K562 (cell line): ENCODE measurements around the gene GTF3C6. TPM values are rescaled to one million over a fixed set of nuclear protein-coding genes. Genes with fewer than 3 reads are reported as not detected.

ENCODE experiments used
- ATAC-seq: fragments of 200-7000 bp; cut with Tn5 transposase; 3 replicates; pipeline ENCODE4 v1.9.1; 2020; ENCODE audit warnings: moderate library complexity
- BruUV-seq: library from RNA; stranded (reverse); fragments of 400-500 nt; replicated peaks from 2 replicates; lab custom pipeline; 2021; lab: Mats Ljungman, UMichigan
- CTCF ChIA-PET: fragments of 300-600 bp; formaldehyde crosslinking; extraction: SDS; loops from one replicate; lab custom pipeline; 2021; ENCODE audit warnings: low intra/inter-chr PET ratio; lab: Yijun Ruan, JAX
- POLR2A ChIA-PET: fragments of 300-600, 350-650 bp; sonication (Branson Sonifier 250); formaldehyde crosslinking; extraction: SDS; loops from one replicate; lab custom pipeline; 2021; ENCODE audit warnings: antibody characterized with exemption, inconsistent platforms; lab: Yijun Ruan, JAX
- DNase-seq, 4 experiments: peaks; one replicate each; pipeline versions ENCODE4 v3.0.0 to v3.0.0-alpha.2; 2011 to 2018; ENCODE audit warnings: low spot score in 3 of 4, mixed read lengths in 3 of 4; ENCODE audit errors: extremely low read depth in 1 of 4
- FAIRE-seq: peaks from 2 replicates; lab custom pipeline; 2011; peaks lifted over from hg19 to GRCh38; lab: Jason Lieb, UNC
- H2AFZ ChIP-seq: 2 replicates; pipeline ENCODE4 v1.6.0; 2011; ENCODE audit warnings: low read depth, low read length, control low read depth, inconsistent platforms
- H3K27ac ChIP-seq: fragments of 200-600 bp; 3 replicates; pipeline ENCODE4 v1.8.0; 2011; ENCODE audit warnings: low read depth, mild to moderate bottlenecking, control low read depth, inconsistent platforms, low read length, moderate library complexity, mixed read lengths; ENCODE audit errors: extremely low read depth
- H3K27me3 ChIP-seq, 2 experiments: fragments of 300-600 bp in 1 of 2; 2 replicates in 1 of 2; 3 replicates in 1 of 2; pipeline versions ENCODE4 v1.6.0 to v1.8.0; 2011; ENCODE audit warnings: inconsistent platforms in 2 of 2, low read length in 2 of 2, mild to moderate bottlenecking in 1 of 2, mixed read lengths in 1 of 2, moderate library complexity in 1 of 2; ENCODE audit not compliant: control insufficient read depth in 2 of 2, insufficient read depth in 2 of 2
- H3K36me3 ChIP-seq: fragments of 300-600 bp; 3 replicates; pipeline ENCODE4 v1.8.0; 2011; ENCODE audit warnings: mild to moderate bottlenecking, low read length, inconsistent platforms; ENCODE audit not compliant: control insufficient read depth, insufficient read depth
- H3K4me1 ChIP-seq, 2 experiments: fragments of 200-600 bp in 1 of 2; replicated peaks in 1 of 2; 2 replicates in 1 of 2; 3 replicates in 1 of 2; pipeline versions ENCODE4 v1.5.1 to v1.8.0; 2011; ENCODE audit warnings: inconsistent platforms in 2 of 2, low read length in 2 of 2, mild to moderate bottlenecking in 1 of 2, mixed read lengths in 1 of 2, moderate library complexity in 1 of 2; ENCODE audit not compliant: control insufficient read depth in 2 of 2, insufficient read depth in 2 of 2
- H3K4me2 ChIP-seq: 2 replicates; pipeline ENCODE4 v1.6.1; 2011; ENCODE audit warnings: low read length, control low read depth, inconsistent platforms, mixed read lengths; ENCODE audit not compliant: insufficient read depth
- H3K4me3 ChIP-seq: fragments of 200-600 bp; sonication (generic), shearing (Covaris generic); 2 replicates; pipeline ENCODE4 v1.5.1; 2016; ENCODE audit warnings: control low read depth, inconsistent platforms
- H3K79me2 ChIP-seq: fragments of 200-600 bp; 3 replicates; pipeline ENCODE4 v1.8.0; 2011; ENCODE audit warnings: low read length, inconsistent platforms; ENCODE audit not compliant: control insufficient read depth, insufficient read depth
- H3K9ac ChIP-seq, 2 experiments: 2 replicates each; pipeline versions ENCODE4 v1.6.0 to v1.6.1; 2011; ENCODE audit warnings: low read depth in 2 of 2, low read length in 2 of 2, control low read depth in 1 of 2, inconsistent platforms in 1 of 2, mild to moderate bottlenecking in 1 of 2, mixed read lengths in 1 of 2; ENCODE audit not compliant: insufficient read depth in 1 of 2
- H3K9me1 ChIP-seq: one replicate; pipeline ENCODE4 v1.6.0; 2011; ENCODE audit warnings: inconsistent platforms, mild to moderate bottlenecking, low read length, moderate library complexity; ENCODE audit not compliant: control insufficient read depth, insufficient read depth
- H3K9me3 ChIP-seq: replicated peaks from 2 replicates; pipeline ENCODE4 v1.5.1; 2011; ENCODE audit warnings: low read depth, low read length, inconsistent platforms; ENCODE audit not compliant: control insufficient read depth, insufficient read depth
- H4K20me1 ChIP-seq: replicated peaks from 2 replicates; pipeline ENCODE4 v1.6.1; 2011; ENCODE audit warnings: low read length, inconsistent platforms, mixed read lengths; ENCODE audit not compliant: control insufficient read depth, insufficient read depth
- ARID1B ChIP-seq: fragments of 450-650 bp; IDR thresholded peaks from 2 replicates; pipeline ENCODE4 v1.6.1; 2016; ENCODE audit warnings: antibody characterized with exemption, mild to moderate bottlenecking, inconsistent platforms
- C11orf30 ChIP-seq: fragments of 450-650 bp; IDR thresholded peaks from 2 replicates; pipeline ENCODE4 v1.6.1; 2016; ENCODE audit warnings: low read depth, mild to moderate bottlenecking
- CHCHD3 ChIP-seq: fragments of 250-450 bp; sonication (Bioruptor Pico); IDR thresholded peaks from 2 replicates; pipeline ENCODE4 v2.1.2; 2022; ENCODE audit warnings: mild to moderate bottlenecking
- CREM ChIP-seq: IDR thresholded peaks from 2 replicates; pipeline ENCODE4 v1.6.1; 2014; ENCODE audit warnings: antibody characterized with exemption, low read depth
- ELK3 ChIP-seq: fragments of 450-650 bp; formaldehyde crosslinking; IDR thresholded peaks from 2 replicates; pipeline ENCODE4 v1.4.0; 2020; ENCODE audit warnings: mild to moderate bottlenecking
- EP300 ChIP-seq: IDR thresholded peaks from 2 replicates; pipeline ENCODE4 v1.6.1; 2012; ENCODE audit warnings: low read length, improper control_type of control experiment
- HDAC3 ChIP-seq: fragments of 450-650 bp; IDR thresholded peaks from 2 replicates; pipeline ENCODE4 v1.6.1; 2018; ENCODE audit warnings: borderline replicate concordance, mild to moderate bottlenecking, moderate library complexity; ENCODE audit not compliant: partially characterized antibody
- LARP7 ChIP-seq: fragments of 450-650 bp; IDR thresholded peaks from 2 replicates; pipeline ENCODE4 v1.6.1; 2016
- MAFF ChIP-seq: IDR thresholded peaks from 2 replicates; pipeline ENCODE4 v1.6.1; 2012; ENCODE audit warnings: low read length, improper control_type of control experiment
- MEF2D ChIP-seq: conservative IDR thresholded peaks from 2 replicates; pipeline ENCODE4 v1.6.1; 2016; ENCODE audit warnings: low read depth, missing genetic modification characterization, missing compliant biosample characterization
- PKNOX1 ChIP-seq: fragments of 450-650 bp; IDR thresholded peaks from 2 replicates; pipeline ENCODE4 v1.6.1; 2016
- RBM25 ChIP-seq: fragments of 200-400 bp; formaldehyde crosslinking; IDR thresholded peaks from 2 replicates; pipeline ENCODE4 v1.6.1; 2018; ENCODE audit warnings: low read length, low read depth, moderate library complexity; ENCODE audit not compliant: severe bottlenecking
- SMARCA4 ChIP-seq: fragments of 450-650 bp; IDR thresholded peaks from 2 replicates; pipeline ENCODE4 v1.6.1; 2016
- SMARCB1 ChIP-seq: IDR thresholded peaks from 2 replicates; pipeline ENCODE4 v1.6.1; 2011; ENCODE audit warnings: improper control_type of control experiment, low read depth; ENCODE audit not compliant: insufficient read length
- SMARCE1 ChIP-seq: fragments of 450-650 bp; IDR thresholded peaks from 2 replicates; pipeline ENCODE4 v1.7.1; 2016; ENCODE audit warnings: mild to moderate bottlenecking
- STAT5A ChIP-seq: IDR thresholded peaks from 2 replicates; pipeline ENCODE4 v1.6.1; 2012; ENCODE audit warnings: low read length, inconsistent platforms, borderline replicate concordance
- ZBTB1 ChIP-seq: sonication (generic); formaldehyde crosslinking; IDR thresholded peaks from 2 replicates; pipeline ENCODE4 v1.8.1; 2023; ENCODE audit warnings: missing genetic modification reagents, low read depth, mild to moderate bottlenecking, borderline replicate concordance
- ZNF668 ChIP-seq: fragments of 250-450 bp; sonication (Bioruptor Pico); IDR thresholded peaks from 2 replicates; pipeline ENCODE4 v1.8.0; 2022; ENCODE audit warnings: mild to moderate bottlenecking, inconsistent platforms
- whole genome bisulfite sequencing: fragments of 100-300 bp; shearing (Covaris generic); methylation state at CpG from one replicate; pipeline ENCODE4 v1.1.6; 2016; ENCODE audit warnings: low coverage, mixed read lengths; ENCODE audit not compliant: insufficient coverage; ENCODE audit errors: missing lambda C conversion rate; 5-methylcytosine and 5-hydroxymethylcytosine counted together
- in situ Hi-C: fragments of 300-500 bp; cut with MboI; formaldehyde crosslinking; loops from 4 replicates; pipeline ENCODE4 v1.15.0; 2018; ENCODE audit warnings: inconsistent platforms, mixed read lengths
- intact Hi-C: fragments of 100-400 bp; cut with micrococcal nuclease; formaldehyde crosslinking; loops from 2 replicates; pipeline ENCODE4 v1.14.2; 2022
- polyA plus RNA-seq, 8 experiments: library from polyadenylated mRNA; depleted of rRNA in 4 of 8; stranded (reverse) in 5 of 8; unstranded in 3 of 8; fragments of >200 nt; fragmentation: Nextera tagmentation in 2 of 8; fragmentation: Illumina TruSeq in 1 of 8; extraction: Ambion mirVana in 2 of 8; extraction: Trizol in 1 of 8; gene quantifications; 2 replicates each; pipeline versions ENCODE4 v1.2.1 to v1.2.3, GENCODE V29; 2011 to 2014; ENCODE audit warnings: inconsistent platforms in 1 of 8, missing spikeins in 1 of 8
- total RNA-seq, 7 experiments: library from RNA; depleted of rRNA in 6 of 7; stranded (reverse); fragments of >200 nt in 6 of 7; fragmentation: Illumina TruSeq in 2 of 7; extraction: Trizol in 2 of 7; gene quantifications; 2 replicates each; pipeline versions ENCODE4 v1.2.1 to v1.2.3, GENCODE V29; 2011 to 2021; ENCODE audit warnings: low replicate concordance in 1 of 7
- TF ChIP-seq, protein P1 (sequence below): fragments of 250-450 bp; sonication (Bioruptor Pico); IDR thresholded peaks from 2 replicates; pipeline ENCODE4 v1.5.1; 2021; ENCODE audit warnings: mild to moderate bottlenecking

The GTF3C6 gene
- total and polyA plus RNA-seq, 9 of the 15 experiments (the other 6 are each of a cell fraction or from before 2014, with no cell fraction given) = 37.6 to 140 (median 111) TPM

GRCh38 chr6:110939429-110940200, 18.9 kb upstream of the GTF3C6 start (continued):
- TF ChIP-seq RBM25 (peak; percentile 29), MEF2D (no peak), ELK3 (CRISPR knock-in tag) (no peak), ZBTB1 (CRISPR knock-in tag) (no peak), LARP7 (no peak), SMARCB1 (no peak), ZNF668 (CRISPR knock-in tag) (no peak), ARID1B (peak; percentile 66), SMARCA4 (0 out of 2 replicates have a peak, but pooled peaks have one; percentile 39)

DNA sequence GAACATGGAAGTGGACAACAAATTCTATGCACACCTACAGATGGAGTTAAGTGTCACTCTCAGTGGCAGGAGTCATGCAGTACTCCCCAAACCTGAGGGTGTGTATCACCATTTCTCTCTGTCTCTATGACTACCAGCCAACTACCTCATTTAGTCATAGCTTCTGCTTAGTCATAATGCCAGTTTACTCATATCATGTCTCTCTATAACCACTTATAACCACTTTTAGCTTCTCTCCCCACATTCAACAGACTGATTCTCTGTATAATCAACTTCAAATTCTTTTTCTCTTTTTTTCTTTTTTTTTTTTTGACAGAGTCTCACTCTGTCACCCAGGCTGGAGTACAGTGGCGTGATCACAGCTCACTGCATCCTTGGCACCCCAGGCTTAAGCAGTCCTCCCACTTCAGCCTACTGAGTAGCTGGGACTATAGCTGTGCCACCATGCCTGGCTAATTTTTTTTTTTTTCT, 13.8 kb upstream of the GTF3C6 start:
- Histone ChIP-seq H3K27me3 (no peaks in the 10 kb centered on the region), H3K9ac (no peak overlapping the region), H3K4me1 (peaks cover 0 to 5% of the 10 kb centered on the region in 2 experiments; a peak in 1 of 5 replicates), H3K36me3 (no peaks in the 10 kb centered on the region), H3K9me1 (no peaks in the 10 kb centered on the region), H2AFZ (0 out of 2 replicates have a peak overlapping the region, but pooled peaks have one; percentile 49), H3K4me3 (no peak overlapping the region), H3K27ac (no peak overlapping the region), H3K79me2 (no peaks in the 10 kb centered on the region), H4K20me1 (no peaks in the 10 kb centered on the region), H3K9me3 (no peaks in the 10 kb centered on the region), H3K4me2 (no peak overlapping the region)
- 71% methylated on average over 1 of the region's 1 CpG for WGBS
- ChIA-PET CTCF (no interaction called here), POLR2A (interaction anchor here (0.6 to 2.4 kb wide), 8 partner anchors 9 to 308 kb away, joined by 3 to 10 read pairs (median 4); partner anchors contain the start of genes AMD1 and GTF3C6)
- DNase-seq (peak; percentile 26 to 47 (median 38)), FAIRE-seq (peak; percentile 23), ATAC-seq (peak; percentile 77)
- in situ Hi-C loops = no loop called here
- intact Hi-C loops = no loop called here
- BruUV-seq = no TSS peak
- TF ChIP-seq SMARCE1 (0 out of 2 replicates have a peak, but pooled peaks have one; percentile 18), STAT5A (no peak), CREM (peak; percentile 26; the same call in 1 of the 2 replicates), MAFF (peak; percentile 45; the same call in 1 of the 2 replicates), C11orf30 (peak; percentile 77), EP300 (0 out of 2 replicates have a peak, but pooled peaks have one; percentile 16), HDAC3 (no peak), PKNOX1 (0 out of 2 replicates have a peak, but pooled peaks have one; percentile 35), CHCHD3 (no peak)
- TF ChIP-seq, protein P1, sequence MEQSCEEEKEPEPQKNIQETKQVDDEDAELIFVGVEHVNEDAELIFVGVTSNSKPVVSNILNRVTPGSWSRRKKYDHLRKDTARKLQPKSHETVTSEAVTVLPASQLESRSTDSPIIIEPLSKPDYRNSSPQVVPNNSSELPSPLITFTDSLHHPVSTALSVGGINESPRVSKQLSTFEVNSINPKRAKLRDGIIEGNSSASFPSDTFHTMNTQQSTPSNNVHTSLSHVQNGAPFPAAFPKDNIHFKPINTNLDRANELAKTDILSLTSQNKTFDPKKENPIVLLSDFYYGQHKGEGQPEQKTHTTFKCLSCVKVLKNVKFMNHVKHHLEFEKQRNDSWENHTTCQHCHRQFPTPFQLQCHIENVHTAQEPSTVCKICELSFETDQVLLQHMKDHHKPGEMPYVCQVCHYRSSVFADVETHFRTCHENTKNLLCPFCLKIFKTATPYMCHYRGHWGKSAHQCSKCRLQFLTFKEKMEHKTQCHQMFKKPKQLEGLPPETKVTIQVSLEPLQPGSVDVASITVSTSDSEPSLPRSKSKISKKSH (CRISPR knock-in tag) = no peak
